ENCODE data around the gene ZFP57.

Gene ZFP57

GRCh38 chr6:29680904-29681303 is at the start of gene ZFP57:
ZFP57 (minus strand) TSS chr6:29681152; CDS start chr6:29677003, 4,149 bp downstream.
- in situ Hi-C loops (cut with MboI; ENCODE audit: low sequenced_read_pairs): no loop called here

- in situ Hi-C loops (cut with MboI; ENCODE audit: low sequenced_read_pairs): no loop called here
Measured at GRCh38 chr6:29730575-29731126, 49.7 kb upstream of the ZFP57 start.

GRCh38 chr6:29729774-29730328 is 48.9 kb upstream of the ZFP57 start:
- in situ Hi-C loops (cut with MboI; ENCODE audit: low sequenced_read_pairs): no loop called here

- in situ Hi-C loops (cut with MboI; ENCODE audit: low sequenced_read_pairs): no loop called here
Measured at GRCh38 chr6:29728875-29729270, 47.9 kb upstream of the ZFP57 start.

- in situ Hi-C loops (cut with MboI; ENCODE audit: low sequenced_read_pairs): no loop called here
Measured at GRCh38 chr6:29728173-29728874, 47.4 kb upstream of the ZFP57 start.

GRCh38 chr6:29727637-29728036 is 46.7 kb upstream of the ZFP57 start:
- in situ Hi-C loops (cut with MboI; ENCODE audit: low sequenced_read_pairs): no loop called here

GRCh38 chr6:29726571-29727194 is 45.7 kb upstream of the ZFP57 start:
- in situ Hi-C loops (cut with MboI; ENCODE audit: low sequenced_read_pairs): no loop called here

GRCh38 chr6:29726001-29726400 is 45.0 kb upstream of the ZFP57 start:
- in situ Hi-C loops (cut with MboI; ENCODE audit: low sequenced_read_pairs): no loop called here

- in situ Hi-C loops (cut with MboI; ENCODE audit: low sequenced_read_pairs): no loop called here
Measured at GRCh38 chr6:29724937-29725869, 44.3 kb upstream of the ZFP57 start.

- in situ Hi-C loops (cut with MboI; ENCODE audit: low sequenced_read_pairs): no loop called here
Measured at GRCh38 chr6:29723666-29724588, 43.0 kb upstream of the ZFP57 start.

- in situ Hi-C loops (cut with MboI; ENCODE audit: low sequenced_read_pairs): no loop called here
Measured at GRCh38 chr6:29723262-29723665, 42.3 kb upstream of the ZFP57 start, which contains the start of gene HLA-F. HLA-F (plus strand) TSS chr6:29723434; CDS start chr6:29723464, 30 bp downstream.

- in situ Hi-C loops (cut with MboI; ENCODE audit: low sequenced_read_pairs): no loop called here
Measured at GRCh38 chr6:29720863-29721262, 39.9 kb upstream of the ZFP57 start.

- in situ Hi-C loops (cut with MboI; ENCODE audit: low sequenced_read_pairs): no loop called here
Measured at GRCh38 chr6:29710281-29710941, 29.5 kb upstream of the ZFP57 start.

GRCh38 chr6:29709188-29709587 is 28.2 kb upstream of the ZFP57 start:
- in situ Hi-C loops (cut with MboI; ENCODE audit: low sequenced_read_pairs): no loop called here

GRCh38 chr6:29708432-29709179 is 27.7 kb upstream of the ZFP57 start:
- in situ Hi-C loops (cut with MboI; ENCODE audit: low sequenced_read_pairs): no loop called here

- in situ Hi-C loops (cut with MboI; ENCODE audit: low sequenced_read_pairs): no loop called here
Measured at GRCh38 chr6:29705389-29706231, 24.7 kb upstream of the ZFP57 start.

GRCh38 chr6:29702519-29703103 is 21.7 kb upstream of the ZFP57 start:
- in situ Hi-C loops (cut with MboI; ENCODE audit: low sequenced_read_pairs): no loop called here
